SH-SY5Y (cell line): Measurements from ENCODE around the gene STC2.

Experiments
- GATA2 ChIP-seq: IDR thresholded peaks from 2 replicates; pipeline ENCODE4 v1.6.1; 2011; ENCODE audit warnings: mild to moderate bottlenecking, low read depth, low read length
- GATA3 ChIP-seq: IDR thresholded peaks from 2 replicates; pipeline ENCODE4 v1.6.1; 2011; ENCODE audit warnings: low read depth, mild to moderate bottlenecking, low read length, moderate library complexity

DNA sequence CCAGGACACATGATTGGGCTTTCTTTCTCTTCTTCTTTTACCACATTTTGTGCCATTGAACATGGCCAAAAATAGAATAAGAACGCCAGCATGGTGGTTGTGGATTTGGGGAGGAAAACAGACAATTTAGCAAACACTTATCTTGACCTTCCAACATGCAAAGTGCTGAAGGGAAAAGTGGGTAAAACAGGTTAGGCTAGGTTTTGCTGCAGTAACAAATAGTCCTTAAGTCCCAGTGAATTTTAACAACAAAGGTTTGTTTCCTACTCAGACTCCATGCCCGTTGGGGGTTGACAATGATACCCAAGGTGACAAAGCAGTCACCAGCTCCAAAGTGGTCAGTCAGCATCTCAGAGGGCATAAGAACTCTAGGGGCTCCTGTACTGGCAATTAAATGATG lies 43.2 kb upstream of the STC2 start:
- TF ChIP-seq GATA2 (no peak), GATA3 (no peak)
